Heart left ventricle (tissue), 13 donors: ENCODE results near the gene SMIM8.

Source experiments
- CTCF ChIP-seq, 12 donors: fragments of 200-600 bp; sonication (generic) in 4 of 12; IDR thresholded peaks; one replicate each; pipeline versions ENCODE4 v1.5.0 to v1.8.0; 2018 to 2022; ENCODE audit warnings: antibody characterized with exemption in 12 of 12, mild to moderate bottlenecking in 5 of 12
- POLR2A ChIP-seq, 2 donors: fragments of 450-650 bp; IDR thresholded peaks; one replicate each; pipeline ENCODE4 v1.6.1; 2017; ENCODE audit warnings: antibody characterized with exemption in 2 of 2, mild to moderate bottlenecking in 2 of 2, moderate library complexity in 2 of 2
- donor health status: ischemic (EF 13 %, LVEDD 7.1; RV severe dilation, severe dysfunction).
- donor health status: DM: no; HTN: yes; CAD: no.
- donor health status: DM: no; HTN: no; CAD: no.
- donor health status: ischemic (EF 25% LVEDD 6.9; RV normal size, moderate dysfunction).
- donor health status: ischemic (EF 25% LVEDD 5.7; RV mildly dilated, moderate dysfunction).
- donor health status: ischemic (EF 35%, LVEDD 5.7; RV mildly dilated, moderate dysfunction).
- donor health status: nonischemic (EF 11% LVEDD 7.7; RV severe dilation, severe dysfunction).
- donor health status: DM: yes; HTN: yes; CAD: no.
- donor health status: PGD.
- donor health status: ischemic (EF 29% LVEDD 5.4; RV normal size, mild dysfunction).
- donor health status: nonischemic (EF 23%, LVEDD 6.1; RV moderate dilation, normal function).

- TF ChIP-seq CTCF (IDR thresholded peaks at IDR 0.05) (no peak), POLR2A (IDR thresholded peaks at IDR 0.05) (no peak)
Measured at GRCh38 chr6:87319271-87319987, 3.0 kb upstream of the SMIM8 start.
